GM21786 (cell line): Measurements from ENCODE around the gene BCL2.

Experiments
- ATAC-seq: cut with Tn5 transposase; IDR thresholded peaks from one replicate; pipeline ENCODE4 v1.9.1; 2021; ENCODE audit not compliant: unreplicated experiment

BCL2 gene

DNA sequence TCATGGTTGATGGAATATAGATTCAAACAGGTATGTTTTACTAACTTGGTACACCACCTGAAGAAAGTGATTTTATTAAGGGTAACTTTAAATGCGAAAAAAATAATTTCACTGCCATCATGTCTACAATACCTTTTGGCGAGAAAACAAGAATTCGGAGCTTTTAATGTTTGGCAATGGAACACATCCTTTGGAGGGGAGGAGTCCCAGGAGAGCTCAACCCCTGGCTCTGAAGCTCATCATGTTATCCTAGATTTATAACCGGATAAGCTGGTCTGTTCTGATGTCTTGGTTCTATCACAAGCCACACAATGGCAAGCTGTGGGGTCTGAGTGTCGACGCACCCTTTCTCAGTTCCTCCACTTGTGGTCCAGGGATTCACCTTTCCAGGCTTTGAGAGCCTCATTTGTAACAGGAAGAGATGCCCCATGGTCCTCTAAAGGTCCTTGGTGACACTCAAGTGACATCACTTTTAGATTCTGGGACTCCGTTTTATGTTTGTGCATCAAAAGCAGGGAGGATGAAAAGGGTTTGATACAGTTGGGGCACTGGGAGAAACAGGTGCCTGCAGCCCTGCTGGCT is 172.7 kb downstream of the BCL2 start:
- no peak for ATAC-seq

DNA sequence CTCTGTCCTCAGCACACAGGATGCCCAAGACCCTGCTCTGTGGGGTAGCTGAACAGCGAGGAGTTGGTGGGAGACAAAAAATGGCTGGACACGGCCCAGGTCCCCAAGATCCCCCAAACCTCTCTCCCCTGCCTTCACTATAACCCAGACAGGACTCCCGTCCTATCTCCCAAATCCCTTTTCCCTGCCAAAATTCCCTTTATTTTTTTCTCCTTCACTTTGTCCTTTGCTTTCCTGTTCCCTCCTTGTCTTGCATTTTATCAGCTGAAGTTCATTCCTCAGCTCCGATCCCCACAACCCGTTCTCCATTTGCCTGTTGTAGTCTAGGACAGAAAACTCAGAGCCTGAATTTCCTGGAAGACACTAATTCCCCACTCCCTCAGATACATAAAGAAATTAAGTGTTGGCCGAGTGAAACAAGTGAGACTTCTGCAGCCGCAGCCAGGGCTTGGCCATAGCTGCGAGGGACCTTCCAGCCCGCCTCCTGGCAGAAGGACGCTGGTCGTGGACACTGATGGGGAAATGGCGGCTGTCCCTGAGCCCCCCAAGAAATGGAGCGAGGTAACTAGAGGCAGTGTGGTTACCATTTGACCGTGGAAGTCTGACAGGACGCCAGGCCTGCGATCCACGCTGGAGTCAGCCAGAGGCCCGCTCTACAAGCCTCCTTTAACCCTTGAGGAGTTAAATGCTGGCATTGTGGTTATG is 173.6 kb downstream of the BCL2 start:
- ATAC-seq = no peak

DNA sequence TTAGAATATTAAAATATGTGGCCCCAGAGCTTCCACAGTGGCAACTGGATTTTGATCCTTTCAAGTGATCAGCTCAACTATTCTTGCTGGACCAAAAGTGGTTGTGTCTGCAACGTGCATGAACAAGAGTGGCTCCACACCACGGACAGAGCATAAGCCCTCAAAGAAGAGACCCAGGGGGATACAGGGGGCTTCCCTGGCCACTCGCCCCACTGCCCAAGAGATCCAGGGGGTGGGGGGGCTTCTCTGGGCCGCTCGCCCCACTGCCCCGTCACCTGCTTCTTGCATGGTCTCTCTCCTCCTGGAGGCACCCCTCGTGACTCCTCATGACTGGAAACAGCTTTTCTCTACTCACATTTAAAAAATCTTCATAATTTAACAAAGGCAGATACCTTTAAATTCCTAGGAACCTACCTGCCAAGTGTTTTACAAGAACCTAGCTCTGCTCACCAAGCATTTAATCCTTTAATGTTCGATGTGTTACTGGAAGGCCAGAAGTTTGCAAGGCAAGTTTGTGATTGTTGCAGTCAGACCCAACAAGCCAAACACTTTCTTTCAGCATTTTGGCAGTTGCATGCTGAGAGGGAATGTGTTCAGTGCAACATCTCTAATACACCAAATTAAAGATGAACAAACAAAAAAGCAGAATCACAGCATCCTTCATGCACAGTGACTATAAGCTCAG is 174.3 kb downstream of the BCL2 start:
- no peak for ATAC-seq

DNA sequence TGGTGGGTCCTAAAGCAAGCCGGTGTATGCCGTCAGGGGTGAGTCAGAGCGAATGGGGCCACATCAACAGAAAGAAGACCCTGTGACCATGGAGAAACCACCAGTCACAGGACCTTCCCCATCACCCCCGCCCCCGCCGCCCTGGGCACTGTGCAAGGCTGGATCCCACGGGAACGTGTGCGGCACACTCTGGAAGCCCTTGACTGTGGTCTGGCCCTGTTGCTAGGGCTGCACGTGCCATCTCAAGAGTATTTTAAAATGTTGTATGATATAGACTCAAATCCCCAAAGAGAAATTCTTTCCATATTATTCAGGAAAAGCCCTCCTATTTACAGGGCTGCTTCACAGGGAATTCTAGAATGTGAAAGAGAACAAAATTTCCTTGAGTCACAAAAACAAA is 174.8 kb downstream of the BCL2 start:
- ATAC-seq = no peak

DNA sequence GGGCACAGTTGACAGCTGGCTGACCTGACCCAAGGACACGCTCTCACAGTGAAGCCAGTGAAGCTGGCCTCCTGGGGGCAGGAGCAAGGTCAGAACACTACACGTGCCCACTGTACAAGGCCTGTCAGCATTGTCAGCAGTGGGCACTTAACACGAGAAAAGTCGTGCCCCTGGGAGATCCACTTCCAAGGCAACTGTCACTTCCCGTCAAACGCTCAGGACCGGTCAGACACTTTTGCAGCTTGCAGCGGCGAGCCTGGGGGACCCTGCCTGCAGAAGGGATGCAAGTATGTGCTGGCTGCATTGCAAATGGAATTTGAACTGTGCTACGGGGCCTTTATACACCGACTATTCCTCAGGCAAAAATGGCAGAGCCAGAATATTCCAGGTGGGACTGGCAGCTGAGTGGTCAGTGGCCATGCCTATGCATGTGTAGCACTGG is 176.2 kb downstream of the BCL2 start:
- no peak for ATAC-seq

DNA sequence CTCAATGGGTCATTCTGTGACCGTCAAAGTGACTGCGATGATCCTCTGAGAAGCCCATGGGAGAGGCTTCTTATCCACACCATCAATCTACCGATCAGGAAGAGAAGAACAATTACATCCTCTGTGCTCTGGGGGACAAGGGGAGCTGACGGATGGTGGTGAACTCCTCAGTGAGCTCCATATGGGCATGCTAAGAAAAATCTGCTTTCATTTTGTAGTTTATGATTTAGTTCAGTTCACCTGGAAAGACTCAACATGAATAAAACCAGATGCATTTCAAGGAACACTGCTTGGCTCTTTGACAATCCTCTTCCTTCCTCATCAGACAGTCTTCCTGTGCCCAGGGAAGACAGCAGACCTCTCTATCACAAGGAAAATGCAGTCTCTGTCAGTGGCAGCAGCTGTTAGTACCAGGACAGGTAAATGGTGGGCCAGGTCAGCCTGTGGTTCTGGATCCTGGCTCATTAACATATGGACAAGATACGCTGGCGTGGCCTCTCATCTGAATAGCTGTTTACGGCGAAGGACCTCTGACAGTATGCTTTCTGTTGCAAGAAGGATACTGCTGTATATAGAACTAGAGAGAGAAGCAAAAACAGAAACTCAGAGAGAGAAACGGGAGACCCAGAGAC is 176.9 kb downstream of the BCL2 start:
- no peak for ATAC-seq

DNA sequence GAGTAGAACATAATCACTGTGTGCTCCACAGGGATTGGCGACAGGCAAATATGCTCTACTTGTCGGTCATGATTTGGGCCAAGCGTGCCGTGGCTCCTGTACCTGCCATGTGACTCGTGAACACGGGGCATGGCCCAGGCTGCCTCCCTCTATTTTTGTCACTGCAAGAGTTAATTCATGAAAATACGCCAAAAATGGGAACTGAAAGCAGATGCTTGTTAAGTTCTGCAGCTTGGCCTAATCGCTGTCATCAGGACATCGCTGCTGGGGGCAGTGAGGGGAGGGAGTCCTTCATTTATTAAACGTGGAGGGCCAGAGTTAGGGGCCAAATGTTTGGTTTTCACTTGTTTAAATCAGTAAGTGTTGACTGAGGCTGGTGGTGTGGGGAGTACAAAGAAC is 177.8 kb downstream of the BCL2 start:
- peak; percentile 49 for ATAC-seq

DNA sequence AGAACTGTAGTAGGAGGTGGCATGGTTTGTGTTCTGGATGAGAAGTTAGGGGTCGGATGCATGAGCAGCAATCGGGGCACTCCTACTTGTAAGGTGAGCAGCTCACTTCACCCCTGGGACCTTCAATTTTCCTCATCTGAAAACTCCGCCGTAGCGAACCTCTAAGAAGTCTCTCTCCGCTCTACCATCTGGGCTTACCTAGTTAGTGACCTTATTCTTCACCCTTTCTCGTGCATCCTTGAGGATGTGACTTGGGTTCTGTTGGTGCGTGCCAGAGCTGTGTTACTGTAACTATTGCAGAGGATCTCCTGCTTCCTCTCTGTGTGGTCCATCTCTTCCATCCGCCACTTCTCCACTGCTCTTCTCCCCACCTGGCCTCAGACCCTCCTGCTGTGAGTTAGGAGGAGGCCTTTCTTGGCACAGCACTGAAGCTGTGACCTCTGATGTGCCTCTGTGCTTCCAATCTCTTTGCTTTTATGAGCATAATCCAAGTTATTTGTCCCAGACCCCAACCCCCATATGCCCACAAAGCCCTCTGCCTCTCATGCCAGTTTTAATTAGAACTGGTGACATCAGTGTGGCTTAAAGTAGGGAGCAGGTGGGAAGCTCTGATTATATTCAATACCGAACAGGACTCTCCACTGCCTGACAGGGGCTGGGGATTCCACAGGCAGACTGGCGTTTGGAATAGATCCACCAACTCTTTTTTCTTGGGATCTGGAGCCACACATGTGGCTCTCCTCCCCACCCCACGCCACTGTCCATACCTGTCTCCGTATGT is 178.4 kb downstream of the BCL2 start:
- ATAC-seq = no peak

DNA sequence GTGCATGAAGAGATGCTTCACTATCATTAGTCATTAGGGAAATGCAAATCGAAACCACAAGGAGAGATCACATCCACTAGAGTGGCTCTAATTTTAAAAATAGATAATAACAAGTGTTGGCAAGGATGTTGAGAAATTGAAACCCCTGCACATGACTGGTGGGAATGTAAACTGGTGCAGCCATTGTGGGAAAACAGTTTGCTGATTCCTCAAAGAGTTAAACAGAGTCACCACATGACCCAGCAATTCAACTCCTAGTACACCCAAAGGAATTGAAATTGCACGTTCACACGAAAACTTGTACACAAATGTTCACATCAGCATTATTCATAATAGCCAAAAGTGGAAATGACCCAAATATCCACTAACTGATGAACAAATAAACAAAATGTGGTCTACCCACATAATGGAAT is 179.5 kb downstream of the BCL2 start:
- ATAC-seq = no peak

DNA sequence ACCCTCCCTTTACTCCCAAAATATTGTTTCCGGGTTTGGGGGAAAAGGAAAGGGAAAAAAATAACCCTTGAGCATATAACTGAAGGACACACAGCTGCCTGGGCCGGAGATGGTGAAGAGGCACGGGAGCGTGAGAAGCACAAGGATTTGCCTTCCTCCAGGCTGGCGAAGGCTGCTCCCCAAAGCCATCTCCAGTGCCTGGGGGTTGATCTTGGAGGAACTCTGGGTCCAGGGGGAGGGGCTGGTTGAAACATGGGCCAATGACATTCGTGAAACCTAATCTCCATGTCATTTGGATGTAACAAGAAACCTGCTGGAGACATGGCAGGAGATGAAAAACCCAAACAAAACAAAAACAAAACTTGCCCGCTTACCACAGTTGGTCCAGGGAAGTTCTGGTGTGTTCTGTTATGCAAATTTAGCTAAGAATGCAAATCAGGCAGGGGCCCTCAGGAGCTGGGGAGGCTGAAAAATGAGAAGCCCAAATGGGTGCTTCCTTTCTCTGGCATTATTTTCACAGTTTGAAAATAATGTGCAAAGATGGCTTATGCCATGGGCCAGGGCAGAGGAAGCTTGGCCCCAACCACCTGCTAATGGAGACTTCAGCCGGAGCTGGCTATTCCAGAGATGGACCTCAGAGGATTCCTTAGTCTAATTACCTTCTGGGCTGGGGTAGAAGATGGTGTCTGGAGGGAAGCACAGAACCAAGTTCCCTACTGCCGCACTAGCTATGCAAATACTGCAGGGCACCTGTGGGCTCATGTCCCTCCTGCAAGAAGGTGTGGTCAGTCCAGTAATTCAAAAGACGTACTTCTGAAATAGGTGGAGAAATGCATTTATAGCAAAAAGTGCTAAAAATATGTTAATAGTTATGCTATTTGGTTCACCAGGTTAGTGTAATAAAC is 180.9 kb downstream of the BCL2 start:
- peak; percentile 43 for ATAC-seq

DNA sequence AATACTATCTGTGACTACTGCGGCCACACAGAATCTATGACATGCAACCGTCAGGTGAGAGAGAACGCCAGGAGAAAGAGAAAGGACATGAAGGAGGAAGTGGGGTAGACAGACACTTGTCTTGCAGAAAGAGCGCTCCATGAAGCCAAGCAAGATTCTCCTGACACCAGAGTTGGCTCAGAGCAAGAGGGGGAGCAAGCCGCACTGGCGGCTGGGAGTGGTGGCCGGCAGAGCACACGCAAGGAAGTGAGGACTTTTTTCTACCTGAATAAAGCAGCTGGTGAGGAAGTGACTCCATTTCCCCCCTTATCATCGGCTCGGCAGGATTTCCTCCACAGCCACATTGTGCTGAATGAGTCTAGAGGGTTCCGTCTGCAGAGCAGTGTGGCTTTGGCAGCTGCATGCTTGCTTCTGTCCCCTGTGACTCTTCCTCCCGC is 181.6 kb downstream of the BCL2 start:
- no peak for ATAC-seq

DNA sequence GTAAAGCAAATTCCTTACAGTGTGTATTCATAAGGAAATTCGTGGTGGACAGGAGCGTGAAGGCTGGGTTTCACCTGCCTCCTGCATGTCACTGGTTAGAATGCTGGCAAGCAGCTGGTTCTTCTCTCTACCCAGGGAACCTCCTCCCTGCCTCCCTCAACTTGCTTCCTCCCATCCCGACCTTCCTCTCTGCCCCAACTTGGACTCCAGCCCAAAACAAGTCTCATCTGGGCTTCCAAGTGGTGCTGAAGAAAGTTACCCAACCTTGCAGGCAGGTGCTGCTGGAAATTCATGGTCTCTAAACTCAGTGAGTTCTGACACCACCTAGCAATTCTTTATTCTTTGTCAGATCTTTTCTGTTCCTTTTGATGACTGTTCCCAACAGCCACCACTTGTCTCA is 184.5 kb downstream of the BCL2 start:
- no peak for ATAC-seq

DNA sequence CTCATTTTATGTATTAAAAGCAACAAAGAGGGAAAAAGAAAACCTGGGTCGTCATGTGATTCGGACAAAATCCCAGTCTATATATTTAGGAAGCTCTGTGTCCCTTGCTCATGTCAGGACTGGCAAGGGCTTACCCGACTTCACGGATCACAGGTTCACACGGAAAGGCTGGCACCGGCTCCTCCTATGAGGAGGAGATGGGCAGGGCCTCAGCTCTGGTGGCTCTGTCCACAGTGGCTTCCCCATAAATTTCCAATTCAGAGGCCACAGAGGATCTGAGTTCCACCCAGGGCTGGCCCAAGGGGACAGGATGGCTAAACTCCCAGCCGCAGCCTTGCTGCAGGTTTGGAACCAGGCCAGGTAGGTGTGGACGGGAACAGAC is 186.8 kb downstream of the BCL2 start:
- no peak for ATAC-seq

DNA sequence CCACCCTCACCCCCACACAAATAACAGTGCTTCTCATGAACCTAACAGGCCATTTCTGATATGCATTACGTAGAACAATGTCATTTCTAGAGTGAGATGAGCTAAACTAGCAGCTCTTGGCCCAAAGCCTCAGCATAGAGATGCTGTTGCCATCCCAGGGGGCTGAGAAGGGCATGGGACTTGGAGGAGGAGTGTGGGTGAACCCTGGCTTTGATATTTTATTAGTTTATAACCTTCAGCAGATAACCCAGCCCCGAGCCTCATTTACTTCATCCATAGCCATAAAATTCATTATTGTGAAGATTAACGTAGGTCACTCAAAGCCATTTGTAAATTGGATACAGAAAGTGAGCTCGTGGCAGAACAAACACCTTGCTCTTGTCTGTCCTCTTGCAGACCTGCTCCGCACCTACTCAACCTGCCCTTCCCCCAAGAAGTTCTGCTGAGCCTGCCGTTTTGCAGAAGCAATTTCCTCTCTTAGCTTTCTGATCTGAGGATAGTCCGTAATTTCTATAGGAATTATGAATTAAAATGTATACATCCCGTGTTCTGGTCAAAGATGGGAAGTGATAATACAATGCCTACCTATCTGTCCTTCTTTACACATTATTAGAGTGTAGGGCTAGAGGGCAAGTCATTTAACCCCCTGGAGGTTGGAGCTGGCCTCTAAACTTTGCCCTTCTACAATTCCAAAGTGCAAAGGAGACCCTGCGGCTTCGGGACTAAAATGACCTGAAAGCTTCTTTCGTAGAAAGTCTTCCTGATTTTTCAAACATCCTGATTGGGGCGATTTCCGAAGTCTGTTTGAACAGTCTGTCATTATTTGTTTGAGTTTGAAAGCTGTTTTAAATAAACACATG is 187.4 kb downstream of the BCL2 start:
- ATAC-seq = no peak

DNA sequence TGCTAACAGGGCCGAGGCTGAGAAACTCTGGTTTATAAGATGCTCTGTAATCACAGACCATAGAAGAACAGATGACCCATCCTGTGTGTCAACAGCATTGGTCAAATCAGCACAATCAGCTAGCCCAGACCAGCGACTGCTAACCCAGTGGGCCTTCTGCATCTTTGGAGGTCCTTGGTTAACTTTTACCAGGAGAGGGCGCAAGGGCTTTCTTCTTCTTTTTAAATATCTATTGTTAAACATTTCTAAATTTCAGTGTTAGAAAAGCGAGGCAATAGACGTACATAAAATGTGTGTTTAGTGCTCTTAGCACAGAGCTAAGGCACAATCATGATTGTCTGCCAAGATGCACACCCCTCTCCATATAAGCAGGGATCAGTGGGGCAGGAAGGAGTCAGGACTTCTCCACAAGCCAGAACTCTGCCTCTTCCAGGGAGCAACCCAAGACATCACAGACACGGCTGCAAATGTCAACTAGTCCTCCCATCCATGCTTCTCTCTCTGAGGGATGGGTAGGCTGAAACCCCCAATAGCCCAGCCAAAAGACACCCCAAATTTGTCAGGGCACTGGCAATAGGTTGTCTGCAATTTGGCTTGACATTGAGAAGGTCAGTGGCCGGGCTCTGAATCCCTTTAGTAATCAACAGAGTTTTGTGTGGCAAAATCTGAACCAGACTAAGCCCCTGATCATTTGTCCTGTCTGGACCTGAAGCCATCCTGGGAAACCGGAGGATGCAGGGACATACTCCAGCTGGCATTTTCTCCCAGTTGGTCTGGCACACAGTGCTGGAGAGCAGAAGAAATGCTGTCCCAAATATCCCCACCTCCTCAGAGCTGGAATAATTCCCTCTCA is 188.2 kb downstream of the BCL2 start:
- ATAC-seq = no peak

DNA sequence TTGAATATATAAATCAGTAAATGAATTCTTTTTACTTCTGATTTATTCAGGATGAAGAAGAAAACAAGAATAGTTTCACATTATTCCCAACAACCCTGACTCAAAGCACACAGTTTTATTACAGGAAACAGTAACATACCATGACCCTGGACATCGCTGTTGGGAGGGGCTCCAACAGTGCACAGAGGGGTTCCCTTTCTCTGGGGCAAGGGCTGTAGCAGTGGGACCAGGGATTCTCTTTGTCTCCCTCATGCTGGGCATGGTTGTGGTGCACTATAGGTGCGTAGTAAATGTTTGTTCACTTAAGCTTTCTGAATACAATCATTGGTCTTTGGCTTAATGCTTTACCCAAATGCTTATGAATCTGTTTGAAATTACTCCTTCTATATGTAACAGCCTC is 189.4 kb downstream of the BCL2 start:
- no peak for ATAC-seq

DNA sequence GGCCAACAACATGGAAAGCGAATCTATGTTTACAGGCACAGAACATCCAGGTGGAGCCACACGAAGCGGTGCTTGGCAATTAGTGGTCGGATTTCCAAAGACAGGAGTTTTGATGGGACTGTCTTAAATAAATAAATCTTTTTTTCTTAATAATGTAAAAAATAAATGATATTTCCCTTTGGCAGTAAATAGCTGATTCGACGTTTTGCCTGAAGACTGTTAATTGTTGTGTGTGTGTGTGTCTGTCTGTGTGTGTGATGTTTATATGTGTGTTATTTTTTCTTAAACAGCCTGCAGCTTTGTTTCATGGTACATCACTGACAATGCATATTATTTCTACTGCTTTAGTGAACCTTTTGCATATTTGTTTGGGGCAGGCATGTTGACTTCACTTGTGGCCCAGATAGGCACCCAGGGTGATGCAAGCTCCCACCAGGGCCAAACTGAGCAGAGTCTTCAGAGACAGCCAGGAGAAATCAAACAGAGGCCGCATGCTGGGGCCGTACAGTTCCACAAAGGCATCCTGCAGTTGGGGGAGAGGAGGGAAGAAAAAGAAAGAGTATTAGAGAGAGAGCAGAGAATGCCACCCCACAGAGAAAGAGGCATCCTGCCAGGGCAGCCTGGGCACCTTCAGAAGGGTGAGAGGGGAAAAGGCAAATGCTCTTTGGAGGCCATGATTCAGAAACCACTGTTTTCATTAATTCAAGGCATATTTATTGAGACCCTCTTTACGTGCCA is 191.2 kb downstream of the BCL2 start:
- ATAC-seq = no peak
